Measurements from ENCODE around the gene SCP2. TPM values are rescaled to one million over a fixed set of nuclear protein-coding genes. Genes with fewer than 3 reads are reported as not detected.

Gene SCP2
- total RNA-seq, 1 experiment from 2014 or later = 56.4 TPM

DNA sequence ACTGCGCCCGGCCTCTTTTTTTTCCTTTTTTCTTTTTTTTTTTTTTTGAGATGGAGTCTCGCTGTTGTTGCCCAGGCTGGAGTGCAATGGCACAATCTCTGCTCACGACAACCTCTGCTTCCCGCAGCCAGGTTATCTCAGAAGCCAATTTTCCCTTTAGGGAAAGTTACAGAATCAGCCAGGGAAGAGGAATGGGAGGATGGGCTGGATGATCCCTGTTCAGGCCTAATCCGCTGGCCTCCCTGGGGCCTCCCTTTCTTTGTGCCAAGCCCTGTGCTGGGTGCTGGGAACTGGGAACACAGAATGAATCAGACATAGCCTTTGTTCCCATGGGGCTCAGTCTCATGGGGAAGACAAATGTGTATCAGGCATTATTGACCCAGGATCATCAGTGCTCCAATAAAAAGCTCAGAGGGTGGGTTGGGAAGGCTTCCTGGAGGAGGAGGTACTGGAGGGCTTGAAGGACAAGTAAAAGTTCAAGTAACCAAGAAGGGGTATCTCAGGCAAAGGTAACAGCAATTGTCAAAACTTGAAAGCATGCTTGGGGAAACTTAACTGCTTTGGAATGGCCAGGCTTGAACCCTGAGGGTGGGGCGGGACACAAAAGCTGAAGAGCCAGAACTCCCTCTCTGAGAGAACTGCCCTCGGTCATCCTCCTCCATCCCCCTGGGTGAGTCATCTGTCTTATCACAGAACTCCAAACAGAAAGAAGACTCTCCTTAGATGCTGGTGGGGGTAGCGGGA, 19.8 kb upstream of the SCP2 start (continued):
- TF ChIP-seq NR3C1 (CRISPR knock-in tag; conservative IDR thresholded peaks at IDR 0.05; ENCODE audit: low read depth) (no peak), NFATC4 (CRISPR knock-in tag; IDR thresholded peaks at IDR 0.05) (no peak), ESRRA (CRISPR knock-in tag; IDR thresholded peaks at IDR 0.05; ENCODE audit: borderline replicate concordance) (no peak), SOX15 (CRISPR knock-in tag; IDR thresholded peaks at IDR 0.05) (no peak)
- TF ChIP-seq, protein P1, sequence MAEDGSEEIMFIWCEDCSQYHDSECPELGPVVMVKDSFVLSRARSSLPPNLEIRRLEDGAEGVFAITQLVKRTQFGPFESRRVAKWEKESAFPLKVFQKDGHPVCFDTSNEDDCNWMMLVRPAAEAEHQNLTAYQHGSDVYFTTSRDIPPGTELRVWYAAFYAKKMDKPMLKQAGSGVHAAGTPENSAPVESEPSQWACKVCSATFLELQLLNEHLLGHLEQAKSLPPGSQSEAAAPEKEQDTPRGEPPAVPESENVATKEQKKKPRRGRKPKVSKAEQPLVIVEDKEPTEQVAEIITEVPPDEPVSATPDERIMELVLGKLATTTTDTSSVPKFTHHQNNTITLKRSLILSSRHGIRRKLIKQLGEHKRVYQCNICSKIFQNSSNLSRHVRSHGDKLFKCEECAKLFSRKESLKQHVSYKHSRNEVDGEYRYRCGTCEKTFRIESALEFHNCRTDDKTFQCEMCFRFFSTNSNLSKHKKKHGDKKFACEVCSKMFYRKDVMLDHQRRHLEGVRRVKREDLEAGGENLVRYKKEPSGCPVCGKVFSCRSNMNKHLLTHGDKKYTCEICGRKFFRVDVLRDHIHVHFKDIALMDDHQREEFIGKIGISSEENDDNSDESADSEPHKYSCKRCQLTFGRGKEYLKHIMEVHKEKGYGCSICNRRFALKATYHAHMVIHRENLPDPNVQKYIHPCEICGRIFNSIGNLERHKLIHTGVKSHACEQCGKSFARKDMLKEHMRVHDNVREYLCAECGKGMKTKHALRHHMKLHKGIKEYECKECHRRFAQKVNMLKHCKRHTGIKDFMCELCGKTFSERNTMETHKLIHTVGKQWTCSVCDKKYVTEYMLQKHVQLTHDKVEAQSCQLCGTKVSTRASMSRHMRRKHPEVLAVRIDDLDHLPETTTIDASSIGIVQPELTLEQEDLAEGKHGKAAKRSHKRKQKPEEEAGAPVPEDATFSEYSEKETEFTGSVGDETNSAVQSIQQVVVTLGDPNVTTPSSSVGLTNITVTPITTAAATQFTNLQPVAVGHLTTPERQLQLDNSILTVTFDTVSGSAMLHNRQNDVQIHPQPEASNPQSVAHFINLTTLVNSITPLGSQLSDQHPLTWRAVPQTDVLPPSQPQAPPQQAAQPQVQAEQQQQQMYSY (CRISPR knock-in tag; IDR thresholded peaks at IDR 0.05) = no peak
- TF ChIP-seq, protein P2, sequence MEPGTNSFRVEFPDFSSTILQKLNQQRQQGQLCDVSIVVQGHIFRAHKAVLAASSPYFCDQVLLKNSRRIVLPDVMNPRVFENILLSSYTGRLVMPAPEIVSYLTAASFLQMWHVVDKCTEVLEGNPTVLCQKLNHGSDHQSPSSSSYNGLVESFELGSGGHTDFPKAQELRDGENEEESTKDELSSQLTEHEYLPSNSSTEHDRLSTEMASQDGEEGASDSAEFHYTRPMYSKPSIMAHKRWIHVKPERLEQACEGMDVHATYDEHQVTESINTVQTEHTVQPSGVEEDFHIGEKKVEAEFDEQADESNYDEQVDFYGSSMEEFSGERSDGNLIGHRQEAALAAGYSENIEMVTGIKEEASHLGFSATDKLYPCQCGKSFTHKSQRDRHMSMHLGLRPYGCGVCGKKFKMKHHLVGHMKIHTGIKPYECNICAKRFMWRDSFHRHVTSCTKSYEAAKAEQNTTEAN (CRISPR knock-in tag; IDR thresholded peaks at IDR 0.05) = no peak

- H3K4me1 Mint-ChIP-seq = peaks cover 26% of the 10 kb centered on the region
- H3K27me3 Mint-ChIP-seq (ENCODE audit: low read depth) = no peaks in the 10 kb centered on the region
- no peaks in the 10 kb centered on the region for H3K36me3 Mint-ChIP-seq
- H3K9me3 Mint-ChIP-seq = no peaks in the 10 kb centered on the region
- CTCF ChIA-PET = interaction anchor here (1.2 kb wide), 1 partner anchor 279 kb away, joined by 5 read pairs; no protein-coding TSS in a partner anchor
- no peak for DNase-seq (ENCODE audit: low spot score)
- no peak overlapping the region for H3K4me3 Mint-ChIP-seq
- POLR2A ChIA-PET = no interaction called here
- no peak for ATAC-seq
- no peak overlapping the region for H3K27ac Mint-ChIP-seq
- no peak for TF ChIP-seq ZNF423 (CRISPR knock-in tag; IDR thresholded peaks at IDR 0.05)
- no peak for TF ChIP-seq ATF6 (CRISPR knock-in tag; IDR thresholded peaks at IDR 0.05)
- no peak for TF ChIP-seq NR1H2 (CRISPR knock-in tag; IDR thresholded peaks at IDR 0.05)
- no peak for TF ChIP-seq OVOL2 (CRISPR knock-in tag; IDR thresholded peaks at IDR 0.05; ENCODE audit: borderline replicate concordance)
- TF ChIP-seq, protein P3, sequence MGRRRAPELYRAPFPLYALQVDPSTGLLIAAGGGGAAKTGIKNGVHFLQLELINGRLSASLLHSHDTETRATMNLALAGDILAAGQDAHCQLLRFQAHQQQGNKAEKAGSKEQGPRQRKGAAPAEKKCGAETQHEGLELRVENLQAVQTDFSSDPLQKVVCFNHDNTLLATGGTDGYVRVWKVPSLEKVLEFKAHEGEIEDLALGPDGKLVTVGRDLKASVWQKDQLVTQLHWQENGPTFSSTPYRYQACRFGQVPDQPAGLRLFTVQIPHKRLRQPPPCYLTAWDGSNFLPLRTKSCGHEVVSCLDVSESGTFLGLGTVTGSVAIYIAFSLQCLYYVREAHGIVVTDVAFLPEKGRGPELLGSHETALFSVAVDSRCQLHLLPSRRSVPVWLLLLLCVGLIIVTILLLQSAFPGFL (CRISPR knock-in tag; IDR thresholded peaks at IDR 0.05; ENCODE audit: borderline replicate concordance) = no peak
- TF ChIP-seq, protein P4, sequence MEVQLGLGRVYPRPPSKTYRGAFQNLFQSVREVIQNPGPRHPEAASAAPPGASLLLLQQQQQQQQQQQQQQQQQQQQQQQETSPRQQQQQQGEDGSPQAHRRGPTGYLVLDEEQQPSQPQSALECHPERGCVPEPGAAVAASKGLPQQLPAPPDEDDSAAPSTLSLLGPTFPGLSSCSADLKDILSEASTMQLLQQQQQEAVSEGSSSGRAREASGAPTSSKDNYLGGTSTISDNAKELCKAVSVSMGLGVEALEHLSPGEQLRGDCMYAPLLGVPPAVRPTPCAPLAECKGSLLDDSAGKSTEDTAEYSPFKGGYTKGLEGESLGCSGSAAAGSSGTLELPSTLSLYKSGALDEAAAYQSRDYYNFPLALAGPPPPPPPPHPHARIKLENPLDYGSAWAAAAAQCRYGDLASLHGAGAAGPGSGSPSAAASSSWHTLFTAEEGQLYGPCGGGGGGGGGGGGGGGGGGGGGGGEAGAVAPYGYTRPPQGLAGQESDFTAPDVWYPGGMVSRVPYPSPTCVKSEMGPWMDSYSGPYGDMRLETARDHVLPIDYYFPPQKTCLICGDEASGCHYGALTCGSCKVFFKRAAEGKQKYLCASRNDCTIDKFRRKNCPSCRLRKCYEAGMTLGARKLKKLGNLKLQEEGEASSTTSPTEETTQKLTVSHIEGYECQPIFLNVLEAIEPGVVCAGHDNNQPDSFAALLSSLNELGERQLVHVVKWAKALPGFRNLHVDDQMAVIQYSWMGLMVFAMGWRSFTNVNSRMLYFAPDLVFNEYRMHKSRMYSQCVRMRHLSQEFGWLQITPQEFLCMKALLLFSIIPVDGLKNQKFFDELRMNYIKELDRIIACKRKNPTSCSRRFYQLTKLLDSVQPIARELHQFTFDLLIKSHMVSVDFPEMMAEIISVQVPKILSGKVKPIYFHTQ (CRISPR knock-in tag; IDR thresholded peaks at IDR 0.05) = no peak
- TF ChIP-seq AFF4 (CRISPR knock-in tag; IDR thresholded peaks at IDR 0.05; ENCODE audit: borderline replicate concordance) = no peak
Observed at GRCh38 chr1:52907812-52908153, 19.3 kb upstream of the SCP2 start.
